Measurements from ENCODE around the gene OTOA. TPM values are rescaled to one million over a fixed set of nuclear protein-coding genes. Genes with fewer than 3 reads are reported as not detected.

Gene OTOA
- total RNA-seq, 1 experiment from 2014 or later, result 0.11 TPM

GRCh38 chr16:21646091-21646490 lies 17.7 kb upstream of the OTOA start:
- Histone ChIP-seq H2BK15ac (ENCODE audit: low read depth, low read length) (no peak overlapping the region), H2BK120ac (ENCODE audit: low read depth, low read length, poor library complexity, severe bottlenecking) (no peak overlapping the region), H2BK5ac (ENCODE audit: insufficient read length, low read length) (no peak overlapping the region), H3K56ac (ENCODE audit: insufficient read length, low read depth, low read length) (no peak overlapping the region), H3K79me1 (ENCODE audit: insufficient read depth, low read depth, low read length, poor library complexity, severe bottlenecking) (no peaks in the 10 kb centered on the region), H2BK12ac (ENCODE audit: insufficient read length, low read depth, low read length) (no peak overlapping the region), H3K9ac (ENCODE audit: extremely low read depth, insufficient read length, low read length) (no peak overlapping the region), H3K9me3 (ENCODE audit: control insufficient read depth, low read depth, low read length) (no peaks in the 10 kb centered on the region), H3K23ac (ENCODE audit: insufficient read length, low read depth, low read length) (no peak overlapping the region), H2BK20ac (ENCODE audit: low read depth, low read length, poor library complexity, severe bottlenecking) (no peak overlapping the region), H4K20me1 (ENCODE audit: control insufficient read depth, insufficient read depth, insufficient read length) (no peaks in the 10 kb centered on the region), H3K27me3 (ENCODE audit: insufficient read depth, low read length) (no peaks in the 10 kb centered on the region), H2AK5ac (ENCODE audit: insufficient read length, low read length) (no peak overlapping the region), H3T11ph (ENCODE audit: low read length) (no peak overlapping the region), H4K5ac (ENCODE audit: insufficient read length, low read depth, low read length) (no peak overlapping the region), H2AFZ (ENCODE audit: low read length) (no peak overlapping the region), H3K27ac (ENCODE audit: insufficient read length, low read depth, low read length) (no peak overlapping the region), H4K8ac (replicated peaks; ENCODE audit: insufficient read length, low read depth, low read length) (no peak overlapping the region), H3K23me2 (ENCODE audit: insufficient read length, low read depth, low read length, poor library complexity, severe bottlenecking) (no peaks in the 10 kb centered on the region), H3K4me1 (ENCODE audit: insufficient read depth, low read length) (no peaks in the 10 kb centered on the region), H3K79me2 (ENCODE audit: insufficient read depth, low read length) (peaks cover 1% of the 10 kb centered on the region; the same call in 1 of the 2 replicates), H3K18ac (ENCODE audit: insufficient read length, low read depth, low read length) (no peak overlapping the region), H3K4ac (ENCODE audit: low read depth, low read length) (no peak overlapping the region), H3K14ac (ENCODE audit: insufficient read depth, low read length) (no peak overlapping the region), H3K4me2 (ENCODE audit: insufficient read depth, insufficient read length, low read length) (no peak overlapping the region), H4K91ac (ENCODE audit: insufficient read length, low read depth, low read length) (no peak overlapping the region)
- Mint-ChIP-seq H3K36me3 (ENCODE audit: insufficient read depth in 1 of 3, low read depth in 3 of 3) (no peaks in the 10 kb centered on the region; a peak in 1 of 7 replicates), H3K4me1 (no peaks in the 10 kb centered on the region), H3K27me3 (ENCODE audit: low read depth) (no peaks in the 10 kb centered on the region), H3K27ac (no peak overlapping the region), H3K9me3 (no peaks in the 10 kb centered on the region), H3K4me3 (no peak overlapping the region)
- TF ChIP-seq, protein P1, sequence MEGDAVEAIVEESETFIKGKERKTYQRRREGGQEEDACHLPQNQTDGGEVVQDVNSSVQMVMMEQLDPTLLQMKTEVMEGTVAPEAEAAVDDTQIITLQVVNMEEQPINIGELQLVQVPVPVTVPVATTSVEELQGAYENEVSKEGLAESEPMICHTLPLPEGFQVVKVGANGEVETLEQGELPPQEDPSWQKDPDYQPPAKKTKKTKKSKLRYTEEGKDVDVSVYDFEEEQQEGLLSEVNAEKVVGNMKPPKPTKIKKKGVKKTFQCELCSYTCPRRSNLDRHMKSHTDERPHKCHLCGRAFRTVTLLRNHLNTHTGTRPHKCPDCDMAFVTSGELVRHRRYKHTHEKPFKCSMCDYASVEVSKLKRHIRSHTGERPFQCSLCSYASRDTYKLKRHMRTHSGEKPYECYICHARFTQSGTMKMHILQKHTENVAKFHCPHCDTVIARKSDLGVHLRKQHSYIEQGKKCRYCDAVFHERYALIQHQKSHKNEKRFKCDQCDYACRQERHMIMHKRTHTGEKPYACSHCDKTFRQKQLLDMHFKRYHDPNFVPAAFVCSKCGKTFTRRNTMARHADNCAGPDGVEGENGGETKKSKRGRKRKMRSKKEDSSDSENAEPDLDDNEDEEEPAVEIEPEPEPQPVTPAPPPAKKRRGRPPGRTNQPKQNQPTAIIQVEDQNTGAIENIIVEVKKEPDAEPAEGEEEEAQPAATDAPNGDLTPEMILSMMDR (conservative IDR thresholded peaks at IDR 0.05), result no peak
- no CpG with 5 or more reads among the region's 5 CpGs for WGBS (ENCODE audit: extremely low coverage, insufficient read length, low lambda C conversion rate)
- DNase-seq, result no peak

Measured in H9 (cell line).